Breast epithelium (tissue), 4 donors: ENCODE results near the gene PRKRIP1. TPM values are rescaled to one million over a fixed set of nuclear protein-coding genes. Genes with fewer than 3 reads are reported as not detected.

Source experiments
- DNase-seq, 2 donors: peaks; one replicate each; pipeline ENCODE4 v3.0.0-alpha.2; 2019; ENCODE audit warnings: low spot score in 2 of 2
- H3K27ac ChIP-seq, 2 donors: fragments of 200-600 bp; sonication (generic) in 1 of 2; one replicate each; pipeline ENCODE4 v1.5.1; 2016 to 2019; ENCODE audit warnings: mild to moderate bottlenecking in 1 of 2
- H3K27me3 ChIP-seq, 2 donors: fragments of 200-600 bp; sonication (generic) in 1 of 2; one replicate each; pipeline versions ENCODE4 v1.5.1 to v1.6.0; 2017 to 2019; ENCODE audit warnings: control low read depth in 1 of 2, mild to moderate bottlenecking in 1 of 2
- H3K36me3 ChIP-seq: fragments of 200-600 bp; one replicate; pipeline ENCODE4 v1.5.1; 2019
- H3K4me1 ChIP-seq, 2 donors: fragments of 200-600 bp; sonication (generic); one replicate each; pipeline ENCODE4 v1.5.1; 2016 to 2019; ENCODE audit warnings: control low read depth in 1 of 2
- H3K4me3 ChIP-seq, 3 donors: fragments of 200-600 bp; sonication (generic); 1 replicate in 2 of 3; 2 replicates in 1 of 3; pipeline ENCODE4 v1.5.1; 2016 to 2019; ENCODE audit warnings: mild to moderate bottlenecking in 3 of 3, moderate library complexity in 2 of 3
- H3K9me3 ChIP-seq, 2 donors: fragments of 200-600 bp; sonication (generic) in 1 of 2; one replicate each; pipeline ENCODE4 v1.5.1; 2016 to 2019; ENCODE audit warnings: control low read depth in 1 of 2
- CTCF ChIP-seq, 3 donors: fragments of 450-650 bp; IDR thresholded peaks; one replicate each; pipeline ENCODE4 v1.5.1; 2016 to 2017; ENCODE audit warnings: antibody characterized with exemption in 3 of 3, mild to moderate bottlenecking in 3 of 3, moderate library complexity in 3 of 3
- POLR2A ChIP-seq: fragments of 450-650 bp; IDR thresholded peaks from one replicate; pipeline ENCODE4 v1.6.1; 2016; ENCODE audit warnings: antibody characterized with exemption, mild to moderate bottlenecking, moderate library complexity
- POLR2AphosphoS5 ChIP-seq, 3 donors: sonication (generic); formaldehyde crosslinking; IDR thresholded peaks; one replicate each; pipeline ENCODE4 v1.6.1; 2017; ENCODE audit warnings: antibody characterized with exemption in 3 of 3
- intact Hi-C: fragments of 100-400 bp; cut with DNase I; formaldehyde crosslinking; loops from one replicate; pipeline ENCODE4 v1.15.1; 2023; ENCODE audit warnings: low total_unique reads
- total RNA-seq, 3 donors: library from RNA; depleted of rRNA; stranded (reverse); fragments of >200 nt; gene quantifications; one replicate each; pipeline ENCODE4 v1.1.0, GENCODE V29; 2016

Gene PRKRIP1
- total RNA-seq, 3 donors from 2014 or later: 17.3 to 30.5 (median 29.7) TPM

GRCh38 chr7:102418592-102418991, 22.4 kb downstream of the PRKRIP1 start:
- intact Hi-C loops: no loop called here
- TF ChIP-seq CTCF (IDR thresholded peaks at IDR 0.05) (no peak), POLR2AphosphoS5 (IDR thresholded peaks at IDR 0.05) (no peak), POLR2A (no peak)
- Histone ChIP-seq H3K36me3 (no peaks in the 10 kb centered on the region), H3K4me1 (no peaks in the 10 kb centered on the region), H3K9me3 (no peaks in the 10 kb centered on the region), H3K4me3 (no peak overlapping the region), H3K27ac (no peak overlapping the region), H3K27me3 (no peaks in the 10 kb centered on the region)
- no peak for DNase-seq

GRCh38 chr7:102421706-102422240, 25.6 kb downstream of the PRKRIP1 start:
- Histone ChIP-seq H3K36me3 (peaks cover 6% of the 10 kb centered on the region), H3K4me1 (no peaks in the 10 kb centered on the region), H3K9me3 (no peaks in the 10 kb centered on the region), H3K4me3 (no peak overlapping the region), H3K27me3 (no peaks in the 10 kb centered on the region), H3K27ac (no peak overlapping the region)
- no peak for DNase-seq
- intact Hi-C loops: no loop called here
- no peak for TF ChIP-seq CTCF (IDR thresholded peaks at IDR 0.05)
- TF ChIP-seq POLR2AphosphoS5 (IDR thresholded peaks at IDR 0.05): no peak
- TF ChIP-seq POLR2A: no peak

- H3K9me3 ChIP-seq: no peaks in the 10 kb centered on the region
- no peak overlapping the region for H3K4me3 ChIP-seq
- no peak overlapping the region for H3K27ac ChIP-seq
- no peaks in the 10 kb centered on the region for H3K27me3 ChIP-seq
- DNase-seq: no peak
- TF ChIP-seq POLR2A (no peak), CTCF (IDR thresholded peaks at IDR 0.05) (no peak)
- H3K36me3 ChIP-seq: peaks cover 6% of the 10 kb centered on the region
- intact Hi-C loops: no loop called here
- H3K4me1 ChIP-seq: no peaks in the 10 kb centered on the region
Measured at GRCh38 chr7:102424129-102424551, 28.0 kb downstream of the PRKRIP1 start.

GRCh38 chr7:102424787-102425218, 28.6 kb downstream of the PRKRIP1 start:
- Histone ChIP-seq H3K27ac (no peak overlapping the region), H3K4me3 (no peak overlapping the region), H3K36me3 (peaks cover 6% of the 10 kb centered on the region), H3K4me1 (no peaks in the 10 kb centered on the region), H3K27me3 (no peaks in the 10 kb centered on the region), H3K9me3 (no peaks in the 10 kb centered on the region)
- intact Hi-C loops: no loop called here
- no peak for DNase-seq
- no peak for TF ChIP-seq POLR2AphosphoS5 (IDR thresholded peaks at IDR 0.05)
- no peak for TF ChIP-seq CTCF (IDR thresholded peaks at IDR 0.05)
- no peak for TF ChIP-seq POLR2A

- H3K27ac ChIP-seq: peak overlapping the region; percentile 36 to 58
- peak in 1 of 2 donors; percentile 42 for DNase-seq
Measured at GRCh38 chr7:102425639-102426267, 29.6 kb downstream of the PRKRIP1 start.

More at GRCh38 chr7:102425639-102426267, 29.6 kb downstream of the PRKRIP1 start:
- Histone ChIP-seq H3K9me3 (no peaks in the 10 kb centered on the region), H3K27me3 (no peaks in the 10 kb centered on the region), H3K36me3 (peaks cover 6% of the 10 kb centered on the region), H3K4me3 (no peak overlapping the region), H3K4me1 (no peaks in the 10 kb centered on the region)
- intact Hi-C loops: no loop called here
- TF ChIP-seq POLR2A (no peak), CTCF (IDR thresholded peaks at IDR 0.05) (no peak), POLR2AphosphoS5 (IDR thresholded peaks at IDR 0.05) (no peak)
